CD14-positive monocyte (primary cell): ENCODE results near the gene CANX. TPM values are rescaled to one million over a fixed set of nuclear protein-coding genes. Genes with fewer than 3 reads are reported as not detected.
A peak's percentile ranks its signal among the peaks of the same experiment; 100 is the strongest.

Experiments used
- DNase-seq, 3 donors: peaks; one replicate each; pipeline ENCODE4 v3.0.0-alpha.2; 2011 to 2022
- H2AFZ ChIP-seq: 2 replicates; pipeline ENCODE4 v1.6.0; 2012; ENCODE audit warnings: mild to moderate bottlenecking, low read depth, low read length, inconsistent platforms; ENCODE audit not compliant: insufficient read depth, poor library complexity, severe bottlenecking
- H3K27ac ChIP-seq, 2 donors: 1 replicate in 1 of 2; 2 replicates in 1 of 2; pipeline ENCODE4 v1.5.1; 2012 to 2013; ENCODE audit warnings: low read length in 2 of 2, control low read depth in 1 of 2, inconsistent platforms in 1 of 2, low read depth in 1 of 2, mild to moderate bottlenecking in 1 of 2
- H3K27me3 ChIP-seq, 2 donors: one replicate each; pipeline versions ENCODE4 v1.6.0 to v1.6.1; 2011 to 2013; ENCODE audit warnings: low read length in 2 of 2; ENCODE audit not compliant: control insufficient read depth in 2 of 2, insufficient read depth in 2 of 2
- H3K36me3 ChIP-seq, 2 donors: replicated peaks in 1 of 2; 1 replicate in 1 of 2; 2 replicates in 1 of 2; pipeline versions ENCODE4 v1.5.1 to v1.6.1; 2012 to 2013; ENCODE audit warnings: low read length in 2 of 2, control low read depth in 1 of 2, inconsistent platforms in 1 of 2, mild to moderate bottlenecking in 1 of 2; ENCODE audit not compliant: insufficient read depth in 2 of 2, control insufficient read depth in 1 of 2
- H3K4me1 ChIP-seq, 2 donors: 1 replicate in 1 of 2; 2 replicates in 1 of 2; pipeline versions ENCODE4 v1.5.1 to v1.6.1; 2012 to 2013; ENCODE audit warnings: low read length in 2 of 2, control low read depth in 1 of 2, inconsistent platforms in 1 of 2, mild to moderate bottlenecking in 1 of 2, moderate library complexity in 1 of 2; ENCODE audit not compliant: insufficient read depth in 2 of 2, control insufficient read depth in 1 of 2
- H3K4me2 ChIP-seq: replicated peaks from 2 replicates; pipeline ENCODE3; 2012; ENCODE audit warnings: low read length, moderate library complexity, mild to moderate bottlenecking; ENCODE audit not compliant: poor library complexity, severe bottlenecking; ENCODE audit errors: extremely low read depth
- H3K4me3 ChIP-seq, 3 experiments: fragments of 200-600 bp in 1 of 3; sonication (generic) in 1 of 3; replicated peaks in 1 of 3; 1 replicate in 2 of 3; 2 replicates in 1 of 3; pipeline ENCODE4 v1.5.1; 2011 to 2013; ENCODE audit warnings: low read length in 3 of 3, mild to moderate bottlenecking in 3 of 3, control low read depth in 2 of 3, low read depth in 2 of 3, inconsistent platforms in 1 of 3, moderate library complexity in 1 of 3
- H3K79me2 ChIP-seq: 2 replicates; pipeline ENCODE4 v1.6.0; 2012; ENCODE audit warnings: mild to moderate bottlenecking, control low read depth, inconsistent platforms, low read length, moderate library complexity; ENCODE audit not compliant: insufficient read depth
- H3K9ac ChIP-seq: 2 replicates; pipeline ENCODE4 v1.6.0; 2017; ENCODE audit warnings: low read length, mild to moderate bottlenecking; ENCODE audit not compliant: insufficient read depth, poor library complexity, severe bottlenecking
- H3K9me3 ChIP-seq, 2 donors: replicated peaks in 1 of 2; 1 replicate in 1 of 2; 2 replicates in 1 of 2; pipeline versions ENCODE4 v1.5.1 to v1.6.1; 2012 to 2013; ENCODE audit warnings: low read length in 2 of 2, control low read depth in 1 of 2; ENCODE audit not compliant: control insufficient read depth in 1 of 2, insufficient read depth in 1 of 2
- H4K20me1 ChIP-seq: 2 replicates; pipeline ENCODE4 v1.6.0; 2012; ENCODE audit warnings: mild to moderate bottlenecking, low read length, control low read depth, moderate library complexity; ENCODE audit not compliant: insufficient read depth
- H3K27ac Mint-ChIP-seq, 7 donors: one replicate each; pipeline ENCODE4 v1.8.0; 2020; ENCODE audit warnings: mild to moderate bottlenecking in 7 of 7, mixed read lengths in 7 of 7, moderate library complexity in 6 of 7, inconsistent platforms in 2 of 7
- H3K27me3 Mint-ChIP-seq, 3 donors: one replicate each; pipeline ENCODE4 v1.8.0; 2021 to 2022; ENCODE audit warnings: low read depth in 3 of 3, mild to moderate bottlenecking in 3 of 3, mixed read lengths in 3 of 3, moderate library complexity in 3 of 3, inconsistent platforms in 1 of 3
- H3K36me3 Mint-ChIP-seq, 2 donors: one replicate each; pipeline ENCODE4 v1.8.0; 2020; ENCODE audit warnings: mixed read lengths in 2 of 2, inconsistent platforms in 1 of 2, mild to moderate bottlenecking in 1 of 2
- H3K4me1 Mint-ChIP-seq: one replicate; pipeline ENCODE4 v1.8.0; 2020; ENCODE audit warnings: mild to moderate bottlenecking, mixed read lengths
- H3K4me3 Mint-ChIP-seq, 2 donors: one replicate each; pipeline ENCODE4 v1.8.0; 2020; ENCODE audit warnings: mild to moderate bottlenecking in 2 of 2, mixed read lengths in 2 of 2, moderate library complexity in 1 of 2
- H3K9me3 Mint-ChIP-seq, 7 donors: one replicate each; pipeline ENCODE4 v1.8.0; 2020 to 2022; ENCODE audit warnings: mixed read lengths in 7 of 7, mild to moderate bottlenecking in 6 of 7, moderate library complexity in 6 of 7, inconsistent platforms in 2 of 7
- CTCF ChIP-seq: fragments of 200-600 bp; IDR thresholded peaks from one replicate; pipeline ENCODE4 v1.8.0; 2022; ENCODE audit warnings: antibody characterized with exemption, mild to moderate bottlenecking
- WGBS: methylation state at CpG from one replicate; pipeline ENCODE4 v1.1.5; 2013; ENCODE audit warnings: missing lambda C conversion rate; ENCODE audit not compliant: insufficient coverage; 5-methylcytosine and 5-hydroxymethylcytosine counted together
- intact Hi-C, 2 donors: fragments of 100-400 bp; cut with micrococcal nuclease; formaldehyde crosslinking; loops; one replicate each; pipeline versions ENCODE4 v1.15.0 to v1.15.1; 2023
- polyA plus RNA-seq, 3 donors: library from polyadenylated mRNA; depleted of rRNA in 1 of 3; unstranded in 2 of 3; stranded (reverse) in 1 of 3; fragments of 300-500 nt in 2 of 3; fragments of >200 nt in 1 of 3; fragmentation: Illumina TruSeq in 2 of 3; gene quantifications; 1 replicate in 2 of 3; 2 replicates in 1 of 3; pipeline ENCODE4 v1.2.3, GENCODE V29; 2012 to 2021

Gene CANX
- polyA plus RNA-seq, 3 donors = 78.1 to 368 (median 259) TPM

- peaks cover 52% of the 10 kb centered on the region for H4K20me1 ChIP-seq
These were observed 1.7 kb downstream of the CANX start for GRCh38 chr5:179700401-179700918.

GRCh38 chr5:179716286-179716685 lies 17.5 kb downstream of the CANX start:
- Histone ChIP-seq H3K4me2 (no peak overlapping the region), H4K20me1 (peaks cover 32% of the 10 kb centered on the region), H3K9ac (no peak overlapping the region), H3K36me3 (peaks cover 78 to 92% of the 10 kb centered on the region in 2 donors), H3K4me1 (no peaks in the 10 kb centered on the region), H3K9me3 (no peaks in the 10 kb centered on the region), H3K27ac (peak overlapping the region in 1 of 2 donors; percentile 25), H3K79me2 (peaks cover 79% of the 10 kb centered on the region), H2AFZ (no peak overlapping the region), H3K4me3 (no peak overlapping the region), H3K27me3 (no peaks in the 10 kb centered on the region)
- H3K27me3 Mint-ChIP-seq = no peaks in the 10 kb centered on the region
- no peak overlapping the region for H3K4me3 Mint-ChIP-seq
- intact Hi-C loops = no loop called here
- no peak for DNase-seq
- H3K4me1 Mint-ChIP-seq = no peaks in the 10 kb centered on the region
- H3K9me3 Mint-ChIP-seq = no peaks in the 10 kb centered on the region
- TF ChIP-seq CTCF = no peak
- H3K36me3 Mint-ChIP-seq = peaks cover 57 to 93% of the 10 kb centered on the region in 2 donors
- WGBS = no CpG with 5 or more reads among the region's 1 CpG
- H3K27ac Mint-ChIP-seq = peak overlapping the region in 1 of 7 donors; percentile 7

More at GRCh38 chr5:179700401-179700918, 1.7 kb downstream of the CANX start:
- peak in 1 of 3 donors; percentile 35 for DNase-seq
- Histone ChIP-seq H3K36me3 (peaks cover 9 to 22% of the 10 kb centered on the region in 2 donors), H3K4me2 (peak overlapping the region; percentile 83), H3K9me3 (no peaks in the 10 kb centered on the region), H3K79me2 (peaks cover 76% of the 10 kb centered on the region), H3K27me3 (no peaks in the 10 kb centered on the region), H3K27ac (peak overlapping the region; percentile 98 to 99), H2AFZ (no peak overlapping the region), H3K4me3 (peak overlapping the region; percentile 79 to 96 (median 81)), H3K9ac (peak overlapping the region; percentile 100), H3K4me1 (peaks cover 41 to 58% of the 10 kb centered on the region in 2 donors)
- peaks cover 6 to 35% of the 10 kb centered on the region in 2 donors for H3K36me3 Mint-ChIP-seq
- WGBS = 42% methylated on average over 3 of the region's 7 CpGs
- intact Hi-C loops = no loop called here
- peaks cover 53% of the 10 kb centered on the region for H3K4me1 Mint-ChIP-seq
- H3K27ac Mint-ChIP-seq = peak overlapping the region; percentile 94 to 100 (median 98)
- no peaks in the 10 kb centered on the region for H3K9me3 Mint-ChIP-seq
- peaks cover 0 to 2% (median 0%) of the 10 kb centered on the region in 3 donors for H3K27me3 Mint-ChIP-seq
- H3K4me3 Mint-ChIP-seq = peak overlapping the region; percentile 94 to 97
- TF ChIP-seq CTCF = no peak
